ENCODE measurements around the gene BCAS3. TPM values are rescaled to one million over a fixed set of nuclear protein-coding genes. Genes with fewer than 3 reads are reported as not detected.

BCAS3 gene
- total RNA-seq, 2 donors from 2014 or later: 28.0 to 37.7 TPM

GRCh38 chr17:61087024-61087423 lies 409.4 kb downstream of the BCAS3 start:
- no peaks in the 10 kb centered on the region for H3K27me3 ChIP-seq (ENCODE audit: control insufficient read depth, insufficient read depth, low read length, poor library complexity, severe bottlenecking)
- H3K4me1 Mint-ChIP-seq: no peaks in the 10 kb centered on the region
- H3K27ac ChIP-seq (ENCODE audit: low read depth, low read length): no peak overlapping the region
- TF ChIP-seq, protein P1, sequence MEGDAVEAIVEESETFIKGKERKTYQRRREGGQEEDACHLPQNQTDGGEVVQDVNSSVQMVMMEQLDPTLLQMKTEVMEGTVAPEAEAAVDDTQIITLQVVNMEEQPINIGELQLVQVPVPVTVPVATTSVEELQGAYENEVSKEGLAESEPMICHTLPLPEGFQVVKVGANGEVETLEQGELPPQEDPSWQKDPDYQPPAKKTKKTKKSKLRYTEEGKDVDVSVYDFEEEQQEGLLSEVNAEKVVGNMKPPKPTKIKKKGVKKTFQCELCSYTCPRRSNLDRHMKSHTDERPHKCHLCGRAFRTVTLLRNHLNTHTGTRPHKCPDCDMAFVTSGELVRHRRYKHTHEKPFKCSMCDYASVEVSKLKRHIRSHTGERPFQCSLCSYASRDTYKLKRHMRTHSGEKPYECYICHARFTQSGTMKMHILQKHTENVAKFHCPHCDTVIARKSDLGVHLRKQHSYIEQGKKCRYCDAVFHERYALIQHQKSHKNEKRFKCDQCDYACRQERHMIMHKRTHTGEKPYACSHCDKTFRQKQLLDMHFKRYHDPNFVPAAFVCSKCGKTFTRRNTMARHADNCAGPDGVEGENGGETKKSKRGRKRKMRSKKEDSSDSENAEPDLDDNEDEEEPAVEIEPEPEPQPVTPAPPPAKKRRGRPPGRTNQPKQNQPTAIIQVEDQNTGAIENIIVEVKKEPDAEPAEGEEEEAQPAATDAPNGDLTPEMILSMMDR (conservative IDR thresholded peaks at IDR 0.05): no peak
- H3K9me3 ChIP-seq (ENCODE audit: control insufficient read depth, low read length): peaks cover 7% of the 10 kb centered on the region
- peaks cover 10% of the 10 kb centered on the region for H3K9me3 Mint-ChIP-seq
- peaks cover 7% of the 10 kb centered on the region for H3K36me3 Mint-ChIP-seq (ENCODE audit: low read depth)
- no peak overlapping the region for H3K27ac Mint-ChIP-seq
- no peaks in the 10 kb centered on the region for H3K36me3 ChIP-seq (ENCODE audit: control insufficient read depth, insufficient read depth, low read length)
- peaks cover 4% of the 10 kb centered on the region for H3K4me1 ChIP-seq (ENCODE audit: control insufficient read depth, insufficient read depth, low read length)
- WGBS, 2 experiments (ENCODE audit: insufficient coverage in 1 of 2, insufficient read length in 1 of 2): 93 to 98% methylated on average over 4 of the region's 4 CpGs
- no peak for DNase-seq
- H3K27me3 Mint-ChIP-seq (ENCODE audit: insufficient read depth): no peaks in the 10 kb centered on the region
- no peak overlapping the region for H3K9ac ChIP-seq (ENCODE audit: extremely low read depth, low read length, poor library complexity, severe bottlenecking)
- H3K4me3 ChIP-seq (ENCODE audit: low read length): no peak overlapping the region
- no peak overlapping the region for H3K4me3 Mint-ChIP-seq

GRCh38 chr17:61088556-61088955 lies 410.9 kb downstream of the BCAS3 start:
- Mint-ChIP-seq H3K9me3 (peaks cover 20% of the 10 kb centered on the region), H3K27ac (no peak overlapping the region), H3K36me3 (ENCODE audit: low read depth) (peaks cover 11% of the 10 kb centered on the region), H3K4me3 (no peak overlapping the region), H3K27me3 (ENCODE audit: insufficient read depth) (no peaks in the 10 kb centered on the region), H3K4me1 (no peaks in the 10 kb centered on the region)
- WGBS, 2 experiments (ENCODE audit: insufficient coverage in 1 of 2, insufficient read length in 1 of 2): 100% methylated on average over 2 of the region's 2 CpGs; no CpG with 5 or more reads in 1 of the 2 experiments
- H3K4me3 ChIP-seq (ENCODE audit: low read length): no peak overlapping the region
- peaks cover 15% of the 10 kb centered on the region for H3K9me3 ChIP-seq (ENCODE audit: control insufficient read depth, low read length)
- TF ChIP-seq, protein P1 (conservative IDR thresholded peaks at IDR 0.05): no peak
- H3K27me3 ChIP-seq (ENCODE audit: control insufficient read depth, insufficient read depth, low read length, poor library complexity, severe bottlenecking): no peaks in the 10 kb centered on the region
- peaks cover 4% of the 10 kb centered on the region for H3K4me1 ChIP-seq (ENCODE audit: control insufficient read depth, insufficient read depth, low read length)
- H3K9ac ChIP-seq (ENCODE audit: extremely low read depth, low read length, poor library complexity, severe bottlenecking): no peak overlapping the region
- no peaks in the 10 kb centered on the region for H3K36me3 ChIP-seq (ENCODE audit: control insufficient read depth, insufficient read depth, low read length)
- no peak overlapping the region for H3K27ac ChIP-seq (ENCODE audit: low read depth, low read length)
- DNase-seq: no peak

DNA sequence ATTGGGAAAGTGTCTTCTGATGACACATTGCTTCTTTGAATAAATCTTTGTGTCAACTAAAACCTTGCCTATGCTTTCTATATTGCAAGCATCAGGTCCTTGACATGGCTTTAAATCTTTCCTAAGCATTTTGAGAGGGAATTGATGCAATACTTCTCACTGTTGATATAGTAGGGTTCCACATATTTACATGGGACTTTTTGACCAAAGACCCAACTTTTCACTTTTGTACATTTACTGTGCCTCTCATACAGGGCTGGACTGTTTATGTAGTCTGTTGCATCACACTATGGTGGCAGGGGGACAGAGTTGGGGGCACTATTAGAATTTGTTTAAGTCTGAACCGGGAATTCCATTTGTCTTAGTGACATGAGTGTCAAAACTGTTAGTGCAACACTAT lies 413.4 kb downstream of the BCAS3 start:
- peaks cover 4% of the 10 kb centered on the region for H3K4me1 ChIP-seq (ENCODE audit: control insufficient read depth, insufficient read depth, low read length)
- Mint-ChIP-seq H3K4me3 (no peak overlapping the region), H3K9me3 (peaks cover 20% of the 10 kb centered on the region), H3K27me3 (ENCODE audit: insufficient read depth) (no peaks in the 10 kb centered on the region), H3K27ac (no peak overlapping the region), H3K4me1 (no peaks in the 10 kb centered on the region), H3K36me3 (ENCODE audit: low read depth) (peaks cover 11% of the 10 kb centered on the region)
- no peaks in the 10 kb centered on the region for H3K27me3 ChIP-seq (ENCODE audit: control insufficient read depth, insufficient read depth, low read length, poor library complexity, severe bottlenecking)
- no peak for DNase-seq
- no peak overlapping the region for H3K4me3 ChIP-seq (ENCODE audit: low read length)
- peaks cover 15% of the 10 kb centered on the region for H3K9me3 ChIP-seq (ENCODE audit: control insufficient read depth, low read length)
- 87 to 100% methylated on average over 1 of the region's 1 CpG for WGBS, 2 experiments (ENCODE audit: insufficient coverage in 1 of 2, insufficient read length in 1 of 2)
- TF ChIP-seq, protein P1 (conservative IDR thresholded peaks at IDR 0.05): no peak
- H3K36me3 ChIP-seq (ENCODE audit: control insufficient read depth, insufficient read depth, low read length): no peaks in the 10 kb centered on the region
- no peak overlapping the region for H3K27ac ChIP-seq (ENCODE audit: low read depth, low read length)
- H3K9ac ChIP-seq (ENCODE audit: extremely low read depth, low read length, poor library complexity, severe bottlenecking): no peak overlapping the region
